ENCODE measurements around the gene FOXL1. TPM values are rescaled to one million over a fixed set of nuclear protein-coding genes. Genes with fewer than 3 reads are reported as not detected.

The FOXL1 gene
- total and polyA plus RNA-seq, 9 of the 15 experiments (the other 6 are each of a cell fraction or from before 2014, with no cell fraction given) = not detected

DNA sequence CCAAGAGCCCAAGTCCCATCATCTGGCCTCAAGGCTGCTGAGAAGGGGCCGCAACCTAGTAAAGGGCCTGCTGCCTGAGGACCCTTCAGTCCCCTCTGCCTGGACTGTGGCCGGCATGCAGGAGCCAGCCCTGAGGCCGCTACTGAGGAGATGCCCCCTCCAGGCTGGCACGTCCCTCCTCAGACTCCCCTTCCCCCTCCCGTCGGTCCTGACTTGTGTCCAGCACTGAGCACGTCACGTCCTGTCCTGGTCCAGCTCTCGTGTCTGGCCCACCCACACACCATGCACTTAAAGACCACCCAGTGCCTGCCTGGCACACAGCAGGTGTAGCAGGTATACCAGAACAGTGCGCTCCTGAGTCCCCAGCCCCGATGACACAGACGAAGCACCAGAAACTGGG is 32.9 kb upstream of the FOXL1 start:
- CTCF ChIA-PET (ENCODE audit: low intra/inter-chr PET ratio) = no interaction called here
- ATAC-seq = no peak

More for the DNA sequence above, 32.9 kb upstream of the FOXL1 start:
- Histone ChIP-seq H3K4me3 (no peak overlapping the region), H3K36me3 (ENCODE audit: control insufficient read depth, insufficient read depth, low read length) (peaks cover 28% of the 10 kb centered on the region; the same call in 2 of the 3 replicates), H3K79me2 (ENCODE audit: control insufficient read depth, insufficient read depth, low read length) (no peaks in the 10 kb centered on the region), H4K20me1 (replicated peaks; ENCODE audit: control insufficient read depth, insufficient read depth, low read length) (no peaks in the 10 kb centered on the region), H3K4me2 (ENCODE audit: insufficient read depth, low read length) (no peak overlapping the region), H3K9me1 (ENCODE audit: control insufficient read depth, insufficient read depth, low read length) (peaks cover 3% of the 10 kb centered on the region), H3K9ac (ENCODE audit: insufficient read depth in 1 of 2, low read depth in 2 of 2, low read length in 2 of 2) (no peak overlapping the region), H3K27me3 (ENCODE audit: control insufficient read depth in 2 of 2, insufficient read depth in 2 of 2, low read length in 2 of 2) (no peaks in the 10 kb centered on the region), H3K4me1 (replicated peaks in 1 of 2; ENCODE audit: control insufficient read depth in 2 of 2, insufficient read depth in 2 of 2, low read length in 2 of 2) (no peaks in the 10 kb centered on the region), H3K9me3 (replicated peaks; ENCODE audit: control insufficient read depth, insufficient read depth, low read depth, low read length) (no peaks in the 10 kb centered on the region), H2AFZ (ENCODE audit: low read depth, low read length) (no peak overlapping the region), H3K27ac (ENCODE audit: extremely low read depth, low read depth, low read length) (no peak overlapping the region)
- POLR2A ChIA-PET = interaction anchor here (1.1 kb wide), 1 partner anchor 501 kb away, joined by 4 read pairs; no protein-coding TSS in a partner anchor
- no peak for DNase-seq (ENCODE audit: extremely low read depth in 1 of 4, low spot score in 3 of 4)
- in situ Hi-C loops (cut with MboI) = no loop called here
- no TSS peak for BruUV-seq (replicated peaks)
- 82% methylated on average over 7 of the region's 12 CpGs for WGBS (ENCODE audit: insufficient coverage, low coverage, missing lambda C conversion rate)
- intact Hi-C loops (cut with micrococcal nuclease) = no loop called here
- no peak for FAIRE-seq
- TF ChIP-seq, protein P1, sequence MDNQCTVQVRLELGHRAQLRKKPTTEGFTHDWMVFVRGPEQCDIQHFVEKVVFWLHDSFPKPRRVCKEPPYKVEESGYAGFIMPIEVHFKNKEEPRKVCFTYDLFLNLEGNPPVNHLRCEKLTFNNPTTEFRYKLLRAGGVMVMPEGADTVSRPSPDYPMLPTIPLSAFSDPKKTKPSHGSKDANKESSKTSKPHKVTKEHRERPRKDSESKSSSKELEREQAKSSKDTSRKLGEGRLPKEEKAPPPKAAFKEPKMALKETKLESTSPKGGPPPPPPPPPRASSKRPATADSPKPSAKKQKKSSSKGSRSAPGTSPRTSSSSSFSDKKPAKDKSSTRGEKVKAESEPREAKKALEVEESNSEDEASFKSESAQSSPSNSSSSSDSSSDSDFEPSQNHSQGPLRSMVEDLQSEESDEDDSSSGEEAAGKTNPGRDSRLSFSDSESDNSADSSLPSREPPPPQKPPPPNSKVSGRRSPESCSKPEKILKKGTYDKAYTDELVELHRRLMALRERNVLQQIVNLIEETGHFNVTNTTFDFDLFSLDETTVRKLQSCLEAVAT (IDR thresholded peaks at IDR 0.05) = no peak
- TF ChIP-seq TEAD4 (IDR thresholded peaks at IDR 0.05; ENCODE audit: low read length) (no peak), TEAD4 (CRISPR knock-in tag; IDR thresholded peaks at IDR 0.05; ENCODE audit: borderline replicate concordance) (no peak), BDP1 (IDR thresholded peaks at IDR 0.05; ENCODE audit: insufficient read depth, insufficient read length) (no peak), GTF2E2 (tag; IDR thresholded peaks at IDR 0.05) (no peak), ZFPM2 (CRISPR knock-in tag; IDR thresholded peaks at IDR 0.05) (no peak), ZKSCAN8 (CRISPR knock-in tag; IDR thresholded peaks at IDR 0.05) (no peak)

Measured in K562 (cell line).